GM19467 (cell line): ENCODE data around the gene TMEFF2.

Experiments used
- ATAC-seq: cut with Tn5 transposase; IDR thresholded peaks from one replicate; pipeline ENCODE4 v1.9.1; 2021; ENCODE audit warnings: mild to moderate bottlenecking, moderate library complexity; ENCODE audit not compliant: unreplicated experiment

TMEFF2 gene

DNA sequence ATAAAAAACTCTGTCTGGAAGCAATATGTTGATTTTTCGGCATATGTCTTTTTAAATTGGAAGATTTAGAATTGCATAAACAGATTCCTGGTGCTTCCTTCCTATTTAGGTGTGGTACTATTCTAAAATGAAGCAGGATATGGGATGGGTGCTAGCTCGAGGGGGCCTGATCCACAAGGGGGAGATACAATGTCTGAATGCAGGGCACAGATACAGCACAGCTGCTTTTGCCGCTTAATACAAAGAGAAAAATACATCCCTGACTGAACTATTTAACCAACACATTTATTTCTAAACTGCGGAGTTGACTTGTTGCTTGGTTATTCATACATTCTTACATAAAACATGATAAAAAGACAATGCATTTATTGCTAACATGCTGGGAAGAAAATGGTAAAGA is 169.1 kb downstream of the TMEFF2 start:
- no peak for ATAC-seq

- no peak for ATAC-seq
These were observed 171.7 kb downstream of the TMEFF2 start for GRCh38 chr2:192023006-192023405.

- ATAC-seq = no peak
These were observed 176.9 kb downstream of the TMEFF2 start for GRCh38 chr2:192017844-192018243.

DNA sequence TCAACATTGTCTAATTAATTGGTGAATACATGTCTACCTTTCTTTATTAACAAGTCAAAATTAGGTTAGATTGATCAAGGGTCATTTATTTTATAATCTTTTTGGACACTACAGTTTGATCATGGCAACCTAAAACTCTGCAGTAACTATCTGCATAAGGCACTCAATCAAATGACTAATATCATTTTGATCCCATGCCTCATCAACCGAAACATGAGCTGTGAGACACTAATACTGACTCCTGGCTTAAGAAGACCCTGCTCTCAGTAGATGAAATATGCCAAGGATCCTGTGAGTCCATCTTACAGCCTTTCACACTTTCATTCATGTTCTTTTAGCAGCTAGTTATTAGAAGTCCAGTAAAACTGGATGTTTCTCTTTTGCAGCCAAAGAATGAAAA is 178.5 kb downstream of the TMEFF2 start:
- ATAC-seq = no peak

- no peak for ATAC-seq
These were observed 181.5 kb downstream of the TMEFF2 start for GRCh38 chr2:192013211-192013610.

GRCh38 chr2:192011196-192011595 is 183.5 kb downstream of the TMEFF2 start:
- no peak for ATAC-seq

DNA sequence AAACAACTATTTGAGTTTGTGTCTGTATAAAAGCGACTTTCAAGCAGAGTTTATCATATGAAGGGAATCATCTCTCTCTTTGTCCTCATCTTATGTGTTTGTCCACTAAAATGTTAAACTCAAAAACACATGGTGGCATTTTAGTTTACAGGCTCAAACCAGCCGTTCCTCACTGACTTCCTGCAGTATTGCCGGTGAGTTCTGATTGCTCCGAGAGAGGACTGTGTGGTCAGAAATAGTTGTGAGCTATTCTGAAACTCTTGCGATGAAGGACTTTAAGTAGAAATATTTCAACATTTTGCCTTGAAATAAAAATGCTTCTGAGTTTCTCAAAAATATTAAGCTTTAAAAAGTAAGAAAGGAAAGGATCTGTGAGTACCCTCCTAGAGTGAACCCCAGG is 184.7 kb downstream of the TMEFF2 start:
- no peak for ATAC-seq

GRCh38 chr2:192007581-192008228 is 187.0 kb downstream of the TMEFF2 start:
- ATAC-seq = no peak

DNA sequence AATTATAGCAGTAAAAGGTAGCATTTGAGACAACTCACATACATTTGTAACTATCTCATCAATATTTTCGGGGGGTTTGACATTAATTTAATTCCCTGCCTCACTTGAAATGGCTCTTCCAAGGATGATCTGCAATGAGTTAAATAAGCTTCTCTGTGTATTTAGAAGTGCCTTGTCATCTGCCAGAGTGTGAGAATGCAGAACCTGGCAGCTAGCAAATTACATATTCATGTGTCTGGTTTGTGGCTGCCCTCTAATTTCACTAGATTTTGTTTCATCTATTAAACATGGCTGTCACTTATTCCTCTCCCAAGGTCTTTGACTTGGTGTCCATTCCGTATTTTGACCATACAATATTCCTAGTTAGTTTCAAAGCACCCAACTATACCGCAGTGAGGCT is 189.5 kb downstream of the TMEFF2 start:
- ATAC-seq = no peak

DNA sequence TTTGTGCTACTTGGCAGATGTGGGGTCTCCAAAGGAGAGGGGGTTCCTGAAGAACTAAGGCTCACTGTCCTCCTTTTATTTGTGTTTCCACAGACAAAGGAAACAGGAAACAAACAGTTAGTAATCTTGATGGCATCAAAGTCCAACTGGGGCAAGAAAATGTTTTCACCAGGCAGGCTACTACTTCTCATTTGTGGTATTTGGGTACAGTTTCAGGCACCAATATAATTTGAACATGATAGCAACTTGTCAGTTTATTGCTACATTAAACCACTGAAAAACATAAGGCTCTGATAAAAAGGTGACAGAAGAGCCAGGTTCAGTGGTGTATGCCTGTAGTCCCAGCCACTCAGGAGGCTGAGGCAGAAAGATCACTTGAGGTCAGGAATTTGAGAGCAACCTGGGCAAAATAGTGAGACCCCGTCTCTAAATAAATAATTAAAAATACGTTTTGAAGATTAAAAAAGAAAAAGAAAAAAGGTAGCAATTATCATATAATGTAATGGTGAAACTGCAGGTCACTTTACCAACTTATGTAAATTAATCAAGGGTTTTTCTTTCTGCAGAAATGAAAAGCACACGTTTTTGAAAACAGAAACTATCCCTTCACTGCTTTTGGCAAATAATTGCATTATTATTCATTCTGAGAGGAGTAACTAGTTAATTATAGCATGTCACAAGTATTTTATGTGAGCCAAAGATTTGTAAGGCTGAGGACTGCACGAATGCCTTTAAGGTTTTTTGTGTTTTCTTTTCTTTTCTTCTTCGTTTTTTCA is 190.4 kb downstream of the TMEFF2 start:
- ATAC-seq = peak; percentile 49

DNA sequence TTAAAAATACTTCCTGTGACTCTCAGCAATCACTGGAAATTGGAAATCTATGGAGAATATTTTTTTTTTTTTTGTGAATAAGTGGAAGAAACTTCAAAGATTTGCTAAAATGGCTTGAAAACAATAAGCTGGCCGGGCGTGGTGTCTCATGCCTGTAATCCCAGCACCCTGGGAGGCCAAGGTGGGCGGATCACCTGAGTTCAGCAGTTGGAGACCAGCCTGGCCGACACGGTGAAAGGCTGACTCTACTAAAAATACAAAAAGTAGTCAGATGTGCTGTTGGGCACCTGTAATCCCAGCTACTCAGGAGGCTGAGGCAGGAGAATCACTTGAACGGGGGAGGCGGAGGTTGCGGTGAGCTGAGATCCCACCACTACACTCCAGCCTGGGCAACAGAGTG is 192.3 kb downstream of the TMEFF2 start:
- ATAC-seq = no peak

GRCh38 chr2:192000196-192000980 is 194.3 kb downstream of the TMEFF2 start:
- ATAC-seq = no peak

- no peak for ATAC-seq
These were observed 195.5 kb downstream of the TMEFF2 start for GRCh38 chr2:191999101-191999841.

- ATAC-seq = no peak
These were observed 199.4 kb downstream of the TMEFF2 start for GRCh38 chr2:191995285-191995684.

DNA sequence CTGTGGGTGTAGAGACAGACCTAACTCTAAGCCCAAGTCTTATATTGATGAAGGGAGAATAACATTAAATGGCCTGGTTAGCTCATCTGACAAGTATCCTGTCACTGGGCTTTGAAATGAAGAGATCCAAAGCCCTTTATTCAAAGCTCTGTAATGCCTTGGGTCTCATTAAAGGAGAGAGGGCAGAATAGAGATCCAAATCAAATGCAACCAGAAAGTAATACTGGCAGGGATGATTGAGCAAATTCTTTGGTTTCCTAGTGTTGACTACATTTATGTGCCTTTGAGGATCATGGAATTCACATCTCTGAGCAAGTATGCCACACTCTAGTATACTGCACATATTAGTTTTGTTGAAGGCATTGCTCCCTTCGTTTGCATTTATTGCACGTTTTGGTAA is 200.0 kb downstream of the TMEFF2 start:
- no peak for ATAC-seq

- no peak for ATAC-seq
These were observed 203.3 kb downstream of the TMEFF2 start for GRCh38 chr2:191991442-191991841.

- no peak for ATAC-seq
These were observed 209.0 kb downstream of the TMEFF2 start for GRCh38 chr2:191985740-191986139.

DNA sequence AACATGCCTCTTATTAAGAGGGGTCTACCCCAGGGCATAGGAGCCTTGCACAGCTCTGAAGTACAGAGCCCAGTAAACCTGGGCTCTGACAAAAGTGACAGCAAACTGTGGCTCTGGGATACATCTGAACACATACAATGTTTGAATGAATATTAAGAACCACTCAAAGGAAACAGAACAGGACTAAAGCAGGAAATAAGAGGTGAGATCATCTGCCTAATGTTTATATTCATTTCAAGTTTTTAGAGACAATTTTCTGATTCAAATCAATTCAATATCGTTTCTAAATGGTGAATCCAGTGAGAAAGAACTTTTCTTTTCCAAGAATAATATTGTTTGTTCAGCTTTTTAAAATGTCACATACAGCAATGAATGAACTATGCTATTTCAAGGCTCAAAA is 211.1 kb downstream of the TMEFF2 start:
- no peak for ATAC-seq

- ATAC-seq = no peak
These were observed 211.5 kb downstream of the TMEFF2 start for GRCh38 chr2:191983186-191983585.

- ATAC-seq = no peak
These were observed 213.0 kb downstream of the TMEFF2 start for GRCh38 chr2:191981706-191982105.

- no peak for ATAC-seq
These were observed 214.2 kb downstream of the TMEFF2 start for GRCh38 chr2:191980483-191980882.
